Kidney (tissue), 14 donors: ENCODE measurements around the gene CDK9. TPM values are rescaled to one million over a fixed set of nuclear protein-coding genes. Genes with fewer than 3 reads are reported as not detected.

Experiments
- DNase-seq, 5 donors: peaks; one replicate each; pipeline ENCODE4 v3.0.0-alpha.2; 2013 to 2020
- FAIRE-seq: peaks from 2 replicates; lab custom pipeline; 2012; peaks lifted over from hg19 to GRCh38; lab: Jason Lieb, UNC
- H3K27ac ChIP-seq, 2 donors: one replicate each; pipeline ENCODE4 v1.7.0; 2013; ENCODE audit warnings: low read depth in 2 of 2, low read length in 2 of 2, inconsistent platforms in 1 of 2
- H3K27me3 ChIP-seq: one replicate; pipeline ENCODE4 v1.7.1; 2013; ENCODE audit warnings: low read length, inconsistent platforms; ENCODE audit not compliant: control insufficient read depth, insufficient read depth
- H3K36me3 ChIP-seq, 3 donors: one replicate each; pipeline versions ENCODE4 v1.7.0 to v1.7.1; 2013; ENCODE audit warnings: low read length in 3 of 3, control low read depth in 1 of 3, inconsistent platforms in 1 of 3; ENCODE audit not compliant: insufficient read depth in 3 of 3, control insufficient read depth in 2 of 3
- H3K4me1 ChIP-seq, 3 donors: one replicate each; pipeline versions ENCODE4 v1.7.0 to v1.7.1; 2013; ENCODE audit warnings: low read length in 3 of 3, inconsistent platforms in 1 of 3, low read depth in 1 of 3; ENCODE audit not compliant: control insufficient read depth in 2 of 3, insufficient read depth in 2 of 3
- H3K4me3 ChIP-seq, 3 donors: one replicate each; pipeline versions ENCODE4 v1.7.0 to v1.8.1; 2013; ENCODE audit warnings: low read length in 3 of 3, control low read depth in 1 of 3, inconsistent platforms in 1 of 3
- H3K9ac ChIP-seq, 3 donors: one replicate each; pipeline versions ENCODE4 v1.7.0 to v1.7.1; 2013; ENCODE audit warnings: low read length in 3 of 3, control low read depth in 1 of 3, inconsistent platforms in 1 of 3
- H3K9me3 ChIP-seq, 3 donors: one replicate each; pipeline versions ENCODE4 v1.7.0 to v1.7.1; 2013; ENCODE audit warnings: low read length in 3 of 3, control low read depth in 1 of 3, inconsistent platforms in 1 of 3; ENCODE audit not compliant: control insufficient read depth in 2 of 3, insufficient read depth in 1 of 3
- intact Hi-C: fragments of 100-400 bp; cut with DNase I; formaldehyde crosslinking; loops from one replicate; pipeline ENCODE4 v1.11.1; 2022
- polyA plus RNA-seq: library from polyadenylated mRNA; stranded (reverse); fragments of 350-450 nt; fragmentation: Illumina TruSeq; extraction: RNeasy Lipid Tissue Mini Kit (QIAGEN cat#74804); gene quantifications from one replicate; pipeline ENCODE4 v1.2.3, GENCODE V29; 2014; ENCODE audit warnings: low read depth, low replicate concordance; ENCODE audit not compliant: insufficient read depth
- total RNA-seq: library from RNA; stranded (reverse); fragmentation: NEBNext Ultra II Directional; extraction: Animal tissue kit (Norgen Biotek cat#: 25700); gene quantifications from one replicate; pipeline ENCODE4 v1.2.1, GENCODE V29; 2021
- TF ChIP-seq, protein P1 (sequence below): IDR thresholded peaks from 3 replicates; pipeline ENCODE4 v1.5.1; 2012; ENCODE audit warnings: mild to moderate bottlenecking, moderate library complexity, borderline replicate concordance; ENCODE audit not compliant: insufficient read depth; ENCODE audit errors: extremely low read depth
- donor health status: control.
- donor health status: control.
- donor health status: control.
- donor health status: control.
- donor health status: control.
- donor health status: DM: yes; HTN: yes; CAD: no.
- donor health status: Normal renal cell carcinoma (clear cell type).

CDK9 gene
- total and polyA plus RNA-seq, 2 donors from 2014 or later = 45.2 to 93.5 TPM

DNA sequence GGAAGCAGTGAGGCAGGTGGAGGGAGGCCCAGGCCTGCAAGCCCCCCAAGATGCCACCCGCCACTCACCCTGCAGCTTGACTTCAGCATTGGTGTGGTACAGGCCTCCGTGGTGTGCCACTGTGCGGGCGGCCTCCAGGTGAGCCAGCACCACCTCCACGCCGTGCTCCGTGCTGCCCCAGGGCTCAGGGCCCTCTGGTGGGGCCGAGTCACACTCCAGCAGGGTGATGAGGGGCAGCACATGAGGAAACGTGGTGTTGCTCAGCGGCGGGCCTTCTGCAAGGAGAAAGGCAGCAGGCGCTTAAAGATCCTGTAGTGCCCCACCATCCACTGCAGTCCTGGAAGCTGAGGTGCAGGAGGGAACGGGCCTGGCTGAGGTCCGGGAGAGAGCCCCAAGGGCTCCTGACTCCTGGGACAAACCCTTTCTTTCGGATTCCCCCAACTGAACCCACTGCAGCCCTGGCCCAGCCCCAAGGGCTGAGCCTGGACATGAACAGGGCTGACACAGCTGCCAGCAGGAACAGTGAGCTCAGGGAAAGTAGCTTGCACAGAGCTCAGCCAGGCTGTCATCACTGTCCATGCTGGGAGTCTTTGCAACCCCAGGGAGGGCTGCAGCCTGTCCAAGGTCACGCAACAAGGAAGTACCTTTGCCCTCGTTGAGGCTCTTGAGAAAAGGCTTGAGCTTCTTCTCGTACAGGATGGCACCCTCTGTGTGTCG lies 46.1 kb upstream of the CDK9 start:
- FAIRE-seq (no peak), DNase-seq (peak in 1 of 5 donors; percentile 47)
- intact Hi-C loops = loop anchor here (5.0 kb wide), 1 partner anchor 38 kb away; the partner anchor contains the start of gene SH2D3C
- no peak overlapping the region for H3K4me3 ChIP-seq
- H3K4me1 ChIP-seq = peaks cover 0 to 6% (median 0%) of the 10 kb centered on the region in 3 donors
- TF ChIP-seq, protein P1, sequence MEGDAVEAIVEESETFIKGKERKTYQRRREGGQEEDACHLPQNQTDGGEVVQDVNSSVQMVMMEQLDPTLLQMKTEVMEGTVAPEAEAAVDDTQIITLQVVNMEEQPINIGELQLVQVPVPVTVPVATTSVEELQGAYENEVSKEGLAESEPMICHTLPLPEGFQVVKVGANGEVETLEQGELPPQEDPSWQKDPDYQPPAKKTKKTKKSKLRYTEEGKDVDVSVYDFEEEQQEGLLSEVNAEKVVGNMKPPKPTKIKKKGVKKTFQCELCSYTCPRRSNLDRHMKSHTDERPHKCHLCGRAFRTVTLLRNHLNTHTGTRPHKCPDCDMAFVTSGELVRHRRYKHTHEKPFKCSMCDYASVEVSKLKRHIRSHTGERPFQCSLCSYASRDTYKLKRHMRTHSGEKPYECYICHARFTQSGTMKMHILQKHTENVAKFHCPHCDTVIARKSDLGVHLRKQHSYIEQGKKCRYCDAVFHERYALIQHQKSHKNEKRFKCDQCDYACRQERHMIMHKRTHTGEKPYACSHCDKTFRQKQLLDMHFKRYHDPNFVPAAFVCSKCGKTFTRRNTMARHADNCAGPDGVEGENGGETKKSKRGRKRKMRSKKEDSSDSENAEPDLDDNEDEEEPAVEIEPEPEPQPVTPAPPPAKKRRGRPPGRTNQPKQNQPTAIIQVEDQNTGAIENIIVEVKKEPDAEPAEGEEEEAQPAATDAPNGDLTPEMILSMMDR = no peak
- no peaks in the 10 kb centered on the region for H3K9me3 ChIP-seq
- no peaks in the 10 kb centered on the region for H3K36me3 ChIP-seq
- H3K27ac ChIP-seq = no peak overlapping the region
- H3K27me3 ChIP-seq = no peaks in the 10 kb centered on the region
- H3K9ac ChIP-seq = no peak overlapping the region

DNA sequence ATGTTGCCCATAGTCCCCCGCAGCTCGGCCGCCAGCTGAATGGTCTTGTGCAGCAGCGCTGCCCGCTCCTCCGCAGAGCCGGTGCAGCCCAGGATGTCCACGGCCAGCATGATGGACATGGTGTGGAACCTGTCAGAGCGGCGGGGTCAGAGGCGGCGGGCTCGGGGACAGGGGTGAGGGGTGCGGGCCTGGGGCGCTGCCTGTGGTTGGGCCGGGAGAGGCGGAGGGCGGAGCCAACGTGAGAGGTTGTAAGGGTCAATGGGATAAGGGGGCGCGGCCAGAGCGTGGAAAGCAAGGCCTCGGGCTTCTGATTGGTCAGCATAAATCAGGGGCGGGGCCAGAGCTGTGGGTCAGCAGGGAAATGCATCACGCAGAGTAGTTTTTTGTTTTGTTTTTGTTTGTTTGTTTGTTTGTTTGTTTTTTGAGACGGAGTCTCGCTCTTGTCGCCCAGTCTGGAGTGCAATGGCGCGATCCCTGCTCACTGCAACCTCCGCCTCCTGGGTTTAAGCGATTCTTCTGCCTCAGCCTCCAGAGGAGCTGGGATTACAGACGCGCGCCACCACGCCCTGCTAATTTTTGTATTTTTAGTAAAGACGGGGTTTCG lies 43.9 kb upstream of the CDK9 start:
- Histone ChIP-seq H3K4me3 (peak overlapping the region in 1 of 3 donors; percentile 33), H3K27me3 (no peaks in the 10 kb centered on the region), H3K27ac (no peak overlapping the region), H3K36me3 (no peaks in the 10 kb centered on the region), H3K9ac (no peak overlapping the region), H3K9me3 (no peaks in the 10 kb centered on the region), H3K4me1 (peaks cover 0 to 3% (median 0%) of the 10 kb centered on the region in 3 donors)
- no peak for FAIRE-seq
- peak; percentile 84 to 93 (median 89) for DNase-seq
- TF ChIP-seq, protein P1 = no peak
- intact Hi-C loops = loop anchor here (5.0 kb wide), 1 partner anchor 35 kb away; the partner anchor contains the start of gene SH2D3C

DNA sequence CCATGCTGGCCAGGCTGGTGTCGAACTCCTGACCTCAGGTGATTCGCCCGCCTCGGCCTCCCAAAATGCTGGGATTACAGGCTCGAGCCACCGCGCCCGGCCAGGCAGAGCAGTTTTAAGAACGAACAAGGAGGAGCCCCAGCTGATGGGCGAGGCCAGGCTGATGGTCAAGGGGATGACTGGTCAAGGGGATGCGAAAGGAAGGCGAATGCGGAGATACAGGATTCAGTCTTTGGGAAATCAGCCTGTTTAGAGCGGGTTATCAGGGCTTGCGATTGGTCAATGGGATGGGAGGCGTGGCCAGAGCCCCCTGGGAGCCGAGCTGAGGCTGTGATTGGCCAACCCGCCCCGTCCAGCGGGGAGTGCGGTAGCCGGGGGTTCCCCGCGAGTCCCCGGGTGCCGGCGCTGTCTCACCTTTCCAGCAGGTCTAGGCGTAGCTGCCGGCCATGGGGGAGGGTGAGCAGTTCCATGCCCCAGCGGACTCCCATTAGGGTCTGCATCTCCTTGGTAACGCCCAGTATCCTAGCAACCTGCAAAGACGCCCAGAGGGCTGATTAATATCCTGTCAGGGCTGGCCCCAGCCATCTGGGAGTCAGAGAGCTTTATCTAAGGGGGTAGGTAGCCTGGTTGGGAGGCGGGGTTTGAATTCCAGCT lies 43.3 kb upstream of the CDK9 start:
- no peaks in the 10 kb centered on the region for H3K9me3 ChIP-seq
- H3K27ac ChIP-seq = no peak overlapping the region
- TF ChIP-seq, protein P1 = no peak
- no peak overlapping the region for H3K9ac ChIP-seq
- DNase-seq = peak in 4 of 5 donors; percentile 94 to 96 (median 95)
- H3K4me3 ChIP-seq = peak overlapping the region in 1 of 3 donors; percentile 33
- no peaks in the 10 kb centered on the region for H3K27me3 ChIP-seq
- intact Hi-C loops = loop anchor here (5.0 kb wide), 1 partner anchor 35 kb away; the partner anchor contains the start of gene SH2D3C
- peaks cover 0 to 3% (median 0%) of the 10 kb centered on the region in 3 donors for H3K4me1 ChIP-seq
- no peaks in the 10 kb centered on the region for H3K36me3 ChIP-seq
- FAIRE-seq = no peak
